CD4-positive, alpha-beta T cell (primary cell): ENCODE data around the gene LRP6. TPM values are rescaled to one million over a fixed set of nuclear protein-coding genes. Genes with fewer than 3 reads are reported as not detected.

ENCODE experiments used
- ATAC-seq: fragments of 200-7000 bp; cut with Tn5 transposase; one replicate; pipeline ENCODE4 v1.10.0; 2022; ENCODE audit warnings: mild to moderate bottlenecking; ENCODE audit not compliant: poor library complexity
- CTCF ChIA-PET: fragments of 350-600 bp; sonication (Branson Sonifier 250); formaldehyde crosslinking; loops from one replicate; lab custom pipeline; 2021; ENCODE audit warnings: antibody characterized with exemption, inconsistent platforms; lab: Charles Lee
- POLR2A ChIA-PET: fragments of 350-600 bp; sonication (Branson Sonifier 250); formaldehyde crosslinking; loops from one replicate; lab custom pipeline; 2021; ENCODE audit warnings: antibody characterized with exemption, inconsistent platforms; lab: Charles Lee
- DNase-seq, 14 experiments: peaks; one replicate each; pipeline ENCODE4 v3.0.0-alpha.2; 2013 to 2020; ENCODE audit warnings: mixed read lengths in 2 of 14
- H3K27ac ChIP-seq, 2 donors: one replicate each; pipeline versions ENCODE4 v1.5.1 to v1.7.0; 2013; ENCODE audit warnings: low read length in 2 of 2, low read depth in 1 of 2, mild to moderate bottlenecking in 1 of 2
- H3K27me3 ChIP-seq, 2 experiments: 1 replicate in 1 of 2; 2 replicates in 1 of 2; pipeline versions ENCODE4 v1.6.1 to v1.7.0; 2013; ENCODE audit warnings: low read length in 2 of 2, control low read depth in 1 of 2, mild to moderate bottlenecking in 1 of 2, moderate library complexity in 1 of 2; ENCODE audit not compliant: insufficient read depth in 2 of 2, control insufficient read depth in 1 of 2
- H3K36me3 ChIP-seq: one replicate; pipeline ENCODE4 v1.6.1; 2013; ENCODE audit warnings: low read length, control low read depth; ENCODE audit not compliant: insufficient read depth
- H3K4me1 ChIP-seq: one replicate; pipeline ENCODE4 v1.6.1; 2013; ENCODE audit warnings: low read length, control low read depth; ENCODE audit not compliant: insufficient read depth
- H3K4me3 ChIP-seq: one replicate; pipeline ENCODE4 v1.5.1; 2013; ENCODE audit warnings: mild to moderate bottlenecking, low read length, moderate library complexity
- H3K9me3 ChIP-seq, 2 experiments: 1 replicate in 1 of 2; 2 replicates in 1 of 2; pipeline versions ENCODE4 v1.6.1 to v1.7.0; 2013; ENCODE audit warnings: low read length in 2 of 2, mild to moderate bottlenecking in 2 of 2, control low read depth in 1 of 2, moderate library complexity in 1 of 2; ENCODE audit not compliant: control insufficient read depth in 1 of 2, insufficient read depth in 1 of 2
- H3K27ac Mint-ChIP-seq: one replicate; pipeline ENCODE4 v1.8.0; 2020; ENCODE audit warnings: mixed read lengths
- H3K27me3 Mint-ChIP-seq: one replicate; pipeline ENCODE4 v1.8.0; 2021; ENCODE audit warnings: mixed read lengths
- H3K36me3 Mint-ChIP-seq: one replicate; pipeline ENCODE4 v1.8.0; 2021; ENCODE audit warnings: low read depth, mixed read lengths
- H3K4me1 Mint-ChIP-seq: one replicate; pipeline ENCODE4 v1.8.0; 2021; ENCODE audit warnings: low read depth, mixed read lengths
- H3K4me3 Mint-ChIP-seq: one replicate; pipeline ENCODE4 v1.8.0; 2020; ENCODE audit warnings: mild to moderate bottlenecking, mixed read lengths
- H3K9me3 Mint-ChIP-seq: one replicate; pipeline ENCODE4 v1.8.0; 2020; ENCODE audit warnings: mixed read lengths
- intact Hi-C, 2 experiments: fragments of 100-400 bp; cut with DNase I in 1 of 2; cut with micrococcal nuclease in 1 of 2; formaldehyde crosslinking; loops; one replicate each; pipeline versions ENCODE4 v1.15.1 to v1.9.0; 2023 to 2025; cut with DNase I, micrococcal nuclease
- total RNA-seq, 174 experiments: library from RNA in 2 of 174; stranded (reverse) in 2 of 174; gene quantifications; one replicate each; pipeline ENCODE4 v1.2.3 and lab custom pipeline; 2021 to 2026
- TF ChIP-seq, protein P1 (sequence below): fragments of 200-600 bp; IDR thresholded peaks from one replicate; pipeline ENCODE4 v1.8.0; 2022; ENCODE audit warnings: antibody characterized with exemption, mild to moderate bottlenecking

Gene LRP6
- total RNA-seq, 2 experiments from 2014 or later: 5.2 to 6.8 TPM

DNA sequence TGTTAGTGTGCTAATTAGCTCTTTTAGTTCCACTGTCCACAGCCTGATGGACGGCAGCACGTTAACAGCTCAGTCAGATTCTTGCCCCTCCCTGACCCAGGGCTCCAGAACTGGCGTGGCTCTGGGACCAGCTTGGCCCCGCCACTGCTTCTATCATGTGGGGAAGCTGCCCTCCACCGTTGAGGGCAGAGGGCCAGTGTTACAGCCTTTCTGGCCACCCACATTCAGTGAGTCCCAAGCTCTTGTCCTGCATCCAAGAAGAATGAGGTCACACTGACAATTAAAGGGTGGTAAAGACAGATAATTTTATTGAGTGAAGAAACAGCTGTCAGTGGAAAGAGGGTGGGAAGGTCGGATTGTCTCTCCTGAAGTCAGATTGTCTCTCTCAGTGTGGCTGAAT, 159.2 kb downstream of the LRP6 start:
- CTCF ChIA-PET: no interaction called here
- intact Hi-C loops: no loop called here
- no peaks in the 10 kb centered on the region for H3K4me1 Mint-ChIP-seq

GRCh38 chr12:12099102-12099501, 167.7 kb downstream of the LRP6 start:
- H3K4me1 ChIP-seq: no peaks in the 10 kb centered on the region
- no peaks in the 10 kb centered on the region for H3K27me3 ChIP-seq
- H3K27ac Mint-ChIP-seq: no peak overlapping the region
- H3K4me3 Mint-ChIP-seq: no peak overlapping the region
- no peak overlapping the region for H3K27ac ChIP-seq
- POLR2A ChIA-PET: no interaction called here
- no peaks in the 10 kb centered on the region for H3K36me3 Mint-ChIP-seq
- TF ChIP-seq, protein P1, sequence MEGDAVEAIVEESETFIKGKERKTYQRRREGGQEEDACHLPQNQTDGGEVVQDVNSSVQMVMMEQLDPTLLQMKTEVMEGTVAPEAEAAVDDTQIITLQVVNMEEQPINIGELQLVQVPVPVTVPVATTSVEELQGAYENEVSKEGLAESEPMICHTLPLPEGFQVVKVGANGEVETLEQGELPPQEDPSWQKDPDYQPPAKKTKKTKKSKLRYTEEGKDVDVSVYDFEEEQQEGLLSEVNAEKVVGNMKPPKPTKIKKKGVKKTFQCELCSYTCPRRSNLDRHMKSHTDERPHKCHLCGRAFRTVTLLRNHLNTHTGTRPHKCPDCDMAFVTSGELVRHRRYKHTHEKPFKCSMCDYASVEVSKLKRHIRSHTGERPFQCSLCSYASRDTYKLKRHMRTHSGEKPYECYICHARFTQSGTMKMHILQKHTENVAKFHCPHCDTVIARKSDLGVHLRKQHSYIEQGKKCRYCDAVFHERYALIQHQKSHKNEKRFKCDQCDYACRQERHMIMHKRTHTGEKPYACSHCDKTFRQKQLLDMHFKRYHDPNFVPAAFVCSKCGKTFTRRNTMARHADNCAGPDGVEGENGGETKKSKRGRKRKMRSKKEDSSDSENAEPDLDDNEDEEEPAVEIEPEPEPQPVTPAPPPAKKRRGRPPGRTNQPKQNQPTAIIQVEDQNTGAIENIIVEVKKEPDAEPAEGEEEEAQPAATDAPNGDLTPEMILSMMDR: no peak
- DNase-seq (no peak), ATAC-seq (no peak)
- peaks cover 2% of the 10 kb centered on the region for H3K9me3 Mint-ChIP-seq
- H3K36me3 ChIP-seq: no peaks in the 10 kb centered on the region
- H3K4me1 Mint-ChIP-seq: no peaks in the 10 kb centered on the region
- H3K9me3 ChIP-seq: peaks cover 7 to 9% of the 10 kb centered on the region in 2 experiments
- CTCF ChIA-PET: no interaction called here
- no peaks in the 10 kb centered on the region for H3K27me3 Mint-ChIP-seq
- intact Hi-C loops: no loop called here
- no peak overlapping the region for H3K4me3 ChIP-seq

More for the DNA sequence above, 159.2 kb downstream of the LRP6 start:
- no peak overlapping the region for H3K4me3 ChIP-seq
- TF ChIP-seq, protein P1: no peak
- Mint-ChIP-seq H3K36me3 (peaks cover 25% of the 10 kb centered on the region), H3K9me3 (peaks cover 18% of the 10 kb centered on the region), H3K4me3 (no peak overlapping the region), H3K27me3 (no peaks in the 10 kb centered on the region), H3K27ac (no peak overlapping the region)
- H3K9me3 ChIP-seq: peaks cover 23 to 37% of the 10 kb centered on the region in 2 experiments
- H3K36me3 ChIP-seq: no peaks in the 10 kb centered on the region
- H3K27me3 ChIP-seq: no peaks in the 10 kb centered on the region
- DNase-seq: no peak
- POLR2A ChIA-PET: no interaction called here
- no peaks in the 10 kb centered on the region for H3K4me1 ChIP-seq
- no peak for ATAC-seq
- H3K27ac ChIP-seq: no peak overlapping the region

GRCh38 chr12:12098691-12099015, 168.2 kb downstream of the LRP6 start:
- DNase-seq (no peak), ATAC-seq (no peak)
- intact Hi-C loops: no loop called here
- TF ChIP-seq, protein P1: no peak
- Histone ChIP-seq H3K36me3 (no peaks in the 10 kb centered on the region), H3K9me3 (peaks cover 2 to 6% of the 10 kb centered on the region in 2 experiments), H3K4me1 (no peaks in the 10 kb centered on the region), H3K27me3 (no peaks in the 10 kb centered on the region), H3K27ac (no peak overlapping the region), H3K4me3 (no peak overlapping the region)
- Mint-ChIP-seq H3K27me3 (no peaks in the 10 kb centered on the region), H3K36me3 (no peaks in the 10 kb centered on the region), H3K4me3 (no peak overlapping the region), H3K27ac (no peak overlapping the region), H3K9me3 (peaks cover 2% of the 10 kb centered on the region), H3K4me1 (no peaks in the 10 kb centered on the region)
- POLR2A ChIA-PET: no interaction called here
- CTCF ChIA-PET: no interaction called here
